SU-DHL-6 (cell line): Measurements from ENCODE around the gene ATP13A1.
"Not testable (repeated sequence)": the region's sequence is repeated elsewhere in the genome, so short reads cannot be mapped to it uniquely, and the experiment has no call there.

Experiments used
- EZH2phosphoT487 ChIP-seq: fragments of 200-600 bp; sonication (generic), shearing (Covaris generic); conservative IDR thresholded peaks from 2 replicates; pipeline ENCODE4 v1.6.1; 2018; ENCODE audit warnings: mild to moderate bottlenecking, antibody characterized with exemption, low read length, moderate library complexity, mixed read lengths
- TF ChIP-seq, protein P1 (sequence below): fragments of 200-600 bp; sonication (generic); IDR thresholded peaks from one replicate; pipeline ENCODE4 v1.5.1; 2017; ENCODE audit warnings: antibody characterized with exemption, mild to moderate bottlenecking, low read length, moderate library complexity; ENCODE audit not compliant: insufficient read depth, poor library complexity, severe bottlenecking

DNA sequence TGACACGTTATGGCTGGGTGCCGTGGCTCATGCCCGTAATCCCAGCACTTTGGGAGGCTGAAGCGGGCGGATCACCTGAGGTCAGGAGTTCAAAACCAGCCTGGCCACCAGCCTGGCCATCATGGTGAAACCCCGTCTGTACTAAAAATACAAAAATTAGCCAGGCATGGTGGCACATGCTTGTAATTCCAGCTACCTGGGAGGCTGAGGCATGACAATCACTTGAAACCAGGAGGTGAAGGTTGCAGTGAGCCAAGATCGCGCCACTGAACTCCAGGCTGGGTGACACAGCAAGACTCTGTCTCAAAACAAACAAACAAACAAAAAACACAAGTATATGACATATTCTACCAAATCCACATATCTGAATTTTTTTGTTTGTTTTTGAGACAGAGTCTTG lies 56.8 kb downstream of the ATP13A1 start:
- TF ChIP-seq, protein P1, sequence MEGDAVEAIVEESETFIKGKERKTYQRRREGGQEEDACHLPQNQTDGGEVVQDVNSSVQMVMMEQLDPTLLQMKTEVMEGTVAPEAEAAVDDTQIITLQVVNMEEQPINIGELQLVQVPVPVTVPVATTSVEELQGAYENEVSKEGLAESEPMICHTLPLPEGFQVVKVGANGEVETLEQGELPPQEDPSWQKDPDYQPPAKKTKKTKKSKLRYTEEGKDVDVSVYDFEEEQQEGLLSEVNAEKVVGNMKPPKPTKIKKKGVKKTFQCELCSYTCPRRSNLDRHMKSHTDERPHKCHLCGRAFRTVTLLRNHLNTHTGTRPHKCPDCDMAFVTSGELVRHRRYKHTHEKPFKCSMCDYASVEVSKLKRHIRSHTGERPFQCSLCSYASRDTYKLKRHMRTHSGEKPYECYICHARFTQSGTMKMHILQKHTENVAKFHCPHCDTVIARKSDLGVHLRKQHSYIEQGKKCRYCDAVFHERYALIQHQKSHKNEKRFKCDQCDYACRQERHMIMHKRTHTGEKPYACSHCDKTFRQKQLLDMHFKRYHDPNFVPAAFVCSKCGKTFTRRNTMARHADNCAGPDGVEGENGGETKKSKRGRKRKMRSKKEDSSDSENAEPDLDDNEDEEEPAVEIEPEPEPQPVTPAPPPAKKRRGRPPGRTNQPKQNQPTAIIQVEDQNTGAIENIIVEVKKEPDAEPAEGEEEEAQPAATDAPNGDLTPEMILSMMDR: not testable (repeated sequence)
- TF ChIP-seq EZH2phosphoT487: not testable (repeated sequence)
